ENCODE data around the gene NOS3.

NOS3 gene

GRCh38 chr7:150979713-150980390, 11.0 kb upstream of the NOS3 start:
- no peak for DNase-seq (ENCODE audit: low read depth in 2 of 2)

GRCh38 chr7:150980663-150981062, 10.2 kb upstream of the NOS3 start:
- no peak for DNase-seq (ENCODE audit: low read depth in 2 of 2)

DNA sequence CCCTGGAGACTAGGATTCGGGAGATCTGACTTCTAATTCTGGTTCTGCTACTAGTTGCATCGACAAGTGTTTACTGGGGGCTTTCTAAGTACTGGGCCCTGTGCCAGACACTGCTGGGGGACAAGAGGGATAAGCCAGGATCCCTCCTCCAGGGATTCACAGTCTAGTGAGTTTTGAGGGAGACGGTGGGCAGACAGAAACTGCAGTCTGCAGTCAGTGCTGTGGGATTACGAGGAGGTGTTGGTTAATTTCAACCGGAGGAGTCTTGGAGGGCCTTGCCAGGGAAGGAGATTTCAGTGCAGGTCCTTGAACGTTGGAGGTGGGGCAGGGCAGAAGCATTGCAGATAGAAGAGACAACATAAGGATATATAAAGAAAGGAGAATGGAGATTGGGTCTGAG, 9.2 kb upstream of the NOS3 start:
- no peak for DNase-seq (ENCODE audit: low read depth in 2 of 2)

DNA sequence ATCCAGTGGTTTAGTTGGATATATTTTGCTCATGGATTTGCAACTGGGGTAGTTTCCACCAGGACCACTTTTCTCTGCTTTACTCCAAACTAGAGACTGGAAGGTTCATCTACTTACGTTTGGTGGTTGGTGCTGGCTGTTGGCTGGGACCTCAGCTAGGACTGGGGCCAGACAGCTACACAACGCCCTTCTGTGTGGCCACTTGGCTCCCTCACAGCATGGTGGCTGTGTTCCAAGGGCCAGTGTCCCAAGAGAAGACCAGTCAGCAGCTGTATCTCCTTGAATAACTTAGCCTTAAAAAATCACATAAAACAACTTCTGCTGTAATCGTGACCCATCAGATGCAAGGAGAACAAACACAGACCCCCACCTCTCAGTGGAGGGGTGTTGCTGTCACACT, 8.5 kb upstream of the NOS3 start:
- DNase-seq (ENCODE audit: low read depth in 2 of 2): no peak

DNA sequence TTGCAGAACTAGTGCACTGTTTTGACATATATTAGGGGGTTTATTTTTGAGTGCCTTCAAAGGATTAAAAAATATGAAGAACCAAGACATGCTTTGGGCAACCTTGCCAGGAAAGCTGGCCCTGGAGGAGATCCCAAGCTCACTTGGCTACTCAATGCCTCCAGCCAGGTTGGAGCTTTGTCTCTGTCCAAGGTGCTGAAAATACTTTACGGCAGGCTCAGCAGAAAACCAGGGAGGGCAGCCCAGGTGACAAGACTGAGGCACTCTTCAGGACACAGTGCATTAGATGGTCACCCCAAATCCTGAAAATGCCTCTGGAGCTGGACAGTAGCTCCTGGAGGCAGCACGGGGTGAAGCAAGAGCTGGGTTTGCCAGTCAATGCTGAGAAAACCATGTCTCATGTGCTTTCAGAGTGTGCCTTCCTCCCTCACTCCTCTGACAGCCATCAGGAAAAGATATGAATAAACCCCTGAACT, 6.9 kb upstream of the NOS3 start:
- DNase-seq (ENCODE audit: low read depth in 2 of 2): no peak

GRCh38 chr7:150986099-150986512, 4.7 kb upstream of the NOS3 start:
- DNase-seq (ENCODE audit: low read depth in 2 of 2): no peak

DNA sequence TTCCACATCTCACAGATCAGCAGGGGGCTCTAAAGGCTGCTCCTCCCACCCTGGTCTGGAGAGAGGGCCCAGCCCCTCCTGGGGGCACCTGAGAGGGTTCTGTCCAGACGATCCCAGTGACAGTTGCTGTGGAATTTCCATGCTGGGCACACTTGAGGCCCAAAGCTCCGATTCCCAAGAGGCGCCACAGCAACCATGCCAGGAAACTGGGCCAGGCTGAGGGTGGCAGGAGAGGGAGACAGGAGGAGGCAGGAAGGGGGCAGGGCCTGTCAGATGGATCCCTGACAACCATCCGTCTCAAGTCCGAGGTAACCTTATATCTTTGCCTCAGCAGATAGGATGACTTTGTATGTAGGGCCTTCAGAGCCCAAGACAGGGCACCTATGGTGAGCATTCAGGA, 4.3 kb upstream of the NOS3 start:
- DNase-seq (ENCODE audit: low read depth in 2 of 2): no peak

DNA sequence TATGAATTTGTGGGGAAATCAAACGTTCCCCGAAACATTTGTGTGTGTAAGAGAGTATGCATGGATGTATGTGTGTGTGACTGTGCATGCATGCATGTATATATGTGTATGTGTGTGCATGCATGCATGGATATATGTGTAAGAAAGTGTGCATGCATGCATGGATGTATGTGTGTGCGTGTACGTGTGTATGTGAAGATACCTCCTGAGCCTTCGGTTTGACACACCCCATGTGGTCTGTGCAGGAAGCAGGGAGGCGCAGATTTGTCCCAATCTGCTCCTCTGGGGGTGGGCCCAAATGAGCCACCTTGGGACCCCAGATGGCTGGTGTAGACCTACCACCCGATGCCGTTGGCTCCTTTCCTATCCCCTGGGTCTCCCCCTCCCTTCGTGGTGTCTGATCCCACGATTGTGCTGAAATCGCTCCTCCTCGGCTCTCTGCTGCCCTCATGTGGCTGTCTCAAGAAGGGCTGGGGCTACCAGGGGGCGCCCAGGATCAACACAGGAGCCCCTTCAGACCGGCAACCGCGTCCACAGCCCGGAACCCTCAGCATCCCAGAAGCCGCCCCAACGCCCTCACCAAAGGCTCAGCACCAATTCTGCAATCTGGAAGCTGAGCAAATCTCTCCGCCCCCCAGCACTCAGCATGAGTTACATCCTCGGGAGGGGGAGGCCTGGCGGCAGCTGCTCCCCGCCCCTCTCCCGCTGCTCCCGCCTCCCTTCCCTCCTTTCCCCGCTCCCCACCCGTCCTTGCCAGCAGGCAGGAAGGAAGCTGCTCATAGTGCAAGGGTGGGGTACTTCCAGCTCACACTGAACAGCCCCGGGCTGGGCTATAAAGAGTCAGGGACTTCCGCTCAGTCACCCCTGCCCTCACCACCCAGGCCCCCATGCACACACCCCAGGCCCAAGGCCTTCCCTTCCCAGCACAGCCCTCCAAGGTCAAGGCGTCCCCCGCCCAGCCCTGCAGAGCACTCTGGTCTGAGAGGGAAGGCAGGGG, 2.3 kb upstream of the NOS3 start:
- DNase-seq (ENCODE audit: low read depth in 2 of 2): peak; percentile 34 to 57

DNA sequence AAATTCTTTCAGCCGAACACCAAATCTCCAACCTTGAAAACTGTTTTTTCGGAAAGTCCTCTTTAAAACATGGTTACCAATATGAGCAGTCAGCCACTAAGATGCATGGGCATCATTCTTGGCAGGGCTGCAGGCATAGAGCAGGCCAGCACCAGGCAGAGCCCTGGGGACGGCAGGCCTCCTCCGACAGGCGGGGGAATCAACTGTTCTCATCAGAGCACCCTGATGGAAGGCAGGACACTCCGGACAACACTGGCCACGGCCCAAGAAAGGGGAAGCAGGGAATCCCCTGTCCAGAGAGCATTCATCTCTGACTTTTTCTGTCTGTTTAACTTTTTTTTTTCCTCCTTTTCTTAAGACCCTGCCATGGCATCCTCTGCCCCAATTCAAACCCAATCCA, 1.4 kb upstream of the NOS3 start:
- no peak for DNase-seq (ENCODE audit: low read depth in 2 of 2)

DNA sequence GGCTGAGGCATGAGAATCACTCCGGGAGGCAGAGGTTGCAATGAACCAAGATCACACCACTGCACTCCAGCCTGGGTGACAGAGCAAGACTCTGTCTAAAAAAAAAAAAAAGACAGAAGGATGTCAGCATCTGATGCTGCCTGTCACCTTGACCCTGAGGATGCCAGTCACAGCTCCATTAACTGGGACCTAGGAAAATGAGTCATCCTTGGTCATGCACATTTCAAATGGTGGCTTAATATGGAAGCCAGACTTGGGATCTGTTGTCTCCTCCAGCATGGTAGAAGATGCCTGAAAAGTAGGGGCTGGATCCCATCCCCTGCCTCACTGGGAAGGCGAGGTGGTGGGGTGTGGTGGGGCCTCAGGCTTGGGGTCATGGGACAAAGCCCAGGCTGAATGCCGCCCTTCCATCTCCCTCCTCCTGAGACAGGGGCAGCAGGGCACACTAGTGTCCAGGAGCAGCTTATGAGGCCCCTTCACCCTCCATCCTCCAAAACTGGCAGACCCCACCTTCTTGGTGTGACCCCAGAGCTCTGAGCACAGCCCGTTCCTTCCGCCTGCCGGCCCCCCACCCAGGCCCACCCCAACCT, 1.3 kb downstream of the NOS3 start:
- no peak for DNase-seq (ENCODE audit: low read depth in 2 of 2)

GRCh38 chr7:150992833-150993302, 2.1 kb downstream of the NOS3 start:
- DNase-seq (ENCODE audit: low read depth in 2 of 2): no peak

DNA sequence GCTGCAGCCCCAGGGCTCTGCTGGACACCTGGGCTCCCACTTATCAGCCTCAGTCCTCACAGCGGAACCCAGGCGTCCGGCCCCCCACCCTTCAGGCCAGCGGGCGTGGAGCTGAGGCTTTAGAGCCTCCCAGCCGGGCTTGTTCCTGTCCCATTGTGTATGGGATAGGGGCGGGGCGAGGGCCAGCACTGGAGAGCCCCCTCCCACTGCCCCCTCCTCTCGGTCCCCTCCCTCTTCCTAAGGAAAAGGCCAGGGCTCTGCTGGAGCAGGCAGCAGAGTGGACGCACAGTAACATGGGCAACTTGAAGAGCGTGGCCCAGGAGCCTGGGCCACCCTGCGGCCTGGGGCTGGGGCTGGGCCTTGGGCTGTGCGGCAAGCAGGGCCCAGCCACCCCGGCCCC, 2.7 kb downstream of the NOS3 start:
- DNase-seq (ENCODE audit: low read depth in 2 of 2): no peak

- no peak for DNase-seq (ENCODE audit: low read depth in 2 of 2)
Observed at GRCh38 chr7:150994141-150994837, 3.5 kb downstream of the NOS3 start.

GRCh38 chr7:150994838-150995510, 4.2 kb downstream of the NOS3 start:
- DNase-seq (ENCODE audit: low read depth in 2 of 2): no peak

GRCh38 chr7:150996376-150997074, 5.7 kb downstream of the NOS3 start:
- no peak for DNase-seq (ENCODE audit: low read depth in 2 of 2)

- DNase-seq (ENCODE audit: low read depth in 2 of 2): no peak
Observed at GRCh38 chr7:150997075-150997511, 6.3 kb downstream of the NOS3 start.

- DNase-seq (ENCODE audit: low read depth in 2 of 2): no peak
Observed at GRCh38 chr7:150997817-150998216, 7.0 kb downstream of the NOS3 start.

GRCh38 chr7:150998341-150998740, 7.5 kb downstream of the NOS3 start:
- DNase-seq (ENCODE audit: low read depth in 2 of 2): no peak

DNA sequence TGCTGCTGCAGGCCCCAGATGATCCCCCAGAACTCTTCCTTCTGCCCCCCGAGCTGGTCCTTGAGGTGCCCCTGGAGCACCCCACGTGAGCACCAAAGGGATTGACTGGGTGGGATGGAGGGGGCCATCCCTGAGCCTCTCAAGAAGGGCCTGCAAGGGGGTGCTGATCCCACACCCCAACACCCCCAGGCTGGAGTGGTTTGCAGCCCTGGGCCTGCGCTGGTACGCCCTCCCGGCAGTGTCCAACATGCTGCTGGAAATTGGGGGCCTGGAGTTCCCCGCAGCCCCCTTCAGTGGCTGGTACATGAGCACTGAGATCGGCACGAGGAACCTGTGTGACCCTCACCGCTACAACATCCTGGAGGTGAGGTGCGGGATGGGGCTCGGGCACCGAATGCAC, 8.2 kb downstream of the NOS3 start:
- no peak for DNase-seq (ENCODE audit: low read depth in 2 of 2)

GRCh38 chr7:150999497-151000230, 8.8 kb downstream of the NOS3 start:
- no peak for DNase-seq (ENCODE audit: low read depth in 2 of 2)
